Stimulated activated CD4-positive, alpha-beta T cell treated with anti-CD3 and anti-CD28 coated beads, Interleukin-1b, Interleukin-23, amount 100 ng/mL, for 48 hours (primary cell): ENCODE results near the gene ARL8A.
"Not testable (repeated sequence)": the region's sequence is repeated elsewhere in the genome, so short reads cannot be mapped to it uniquely, and the experiment has no call there.

Source experiments
- DNase-seq: peaks from one replicate; pipeline ENCODE4 v3.0.0-alpha.2; 2020

Gene ARL8A

DNA sequence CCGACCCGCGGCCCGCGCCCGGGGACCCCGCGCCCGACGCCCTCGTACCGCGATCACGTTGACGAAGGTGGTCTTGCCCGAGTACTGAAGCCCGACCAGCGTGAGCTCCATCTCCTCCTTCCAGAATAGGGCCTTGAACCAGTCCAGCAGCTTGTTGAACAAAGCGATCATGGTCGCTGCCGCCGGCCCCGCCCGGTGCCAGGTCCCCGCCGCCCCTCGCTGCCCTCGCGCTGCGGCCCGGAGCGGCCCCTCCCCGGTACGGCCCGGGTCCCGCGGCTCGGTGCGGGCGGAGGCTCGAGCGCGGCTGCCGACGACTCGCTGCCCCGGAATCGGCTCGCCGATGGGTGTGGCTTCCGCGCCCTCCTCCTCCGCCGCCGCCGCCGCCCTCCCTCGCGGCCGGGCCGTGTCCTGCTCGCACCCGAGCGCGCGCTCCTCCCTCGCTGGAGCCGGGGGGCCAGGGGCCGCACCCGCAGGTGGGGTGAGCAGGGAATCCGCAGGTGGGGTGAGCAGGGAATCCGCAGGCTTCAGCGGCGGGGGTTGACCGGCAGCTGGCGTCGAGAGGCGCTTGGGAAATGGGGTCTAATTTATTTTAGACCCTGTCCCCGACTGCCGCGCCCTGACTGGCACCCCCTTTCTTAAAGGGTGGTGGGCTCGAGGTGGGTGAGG is at the start of gene ARL8A:
Gene ARL8A, minus strand, starts transcription at position 336 of the 666 bp plus-strand sequence. Its CDS starts 165 bp downstream, at position 171.
- DNase-seq, result peak; percentile 66

DNA sequence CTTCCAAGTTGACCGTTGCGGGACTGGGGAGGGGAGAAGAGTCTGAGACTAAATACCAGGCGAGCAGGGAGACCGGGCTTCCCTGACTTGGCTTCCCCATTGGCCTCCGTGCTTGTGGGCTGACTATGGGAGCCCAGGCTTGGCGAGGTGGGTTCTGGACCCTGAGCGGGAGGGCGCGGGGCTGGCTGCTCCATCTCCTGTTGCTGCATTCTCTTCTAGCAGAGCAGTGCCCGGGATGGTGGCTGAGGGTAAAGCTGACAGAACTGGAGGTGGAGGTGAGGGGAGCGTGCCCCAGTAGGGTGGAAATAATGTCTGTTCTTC is 49.8 kb upstream of the ARL8A start:
- DNase-seq, result no peak

DNA sequence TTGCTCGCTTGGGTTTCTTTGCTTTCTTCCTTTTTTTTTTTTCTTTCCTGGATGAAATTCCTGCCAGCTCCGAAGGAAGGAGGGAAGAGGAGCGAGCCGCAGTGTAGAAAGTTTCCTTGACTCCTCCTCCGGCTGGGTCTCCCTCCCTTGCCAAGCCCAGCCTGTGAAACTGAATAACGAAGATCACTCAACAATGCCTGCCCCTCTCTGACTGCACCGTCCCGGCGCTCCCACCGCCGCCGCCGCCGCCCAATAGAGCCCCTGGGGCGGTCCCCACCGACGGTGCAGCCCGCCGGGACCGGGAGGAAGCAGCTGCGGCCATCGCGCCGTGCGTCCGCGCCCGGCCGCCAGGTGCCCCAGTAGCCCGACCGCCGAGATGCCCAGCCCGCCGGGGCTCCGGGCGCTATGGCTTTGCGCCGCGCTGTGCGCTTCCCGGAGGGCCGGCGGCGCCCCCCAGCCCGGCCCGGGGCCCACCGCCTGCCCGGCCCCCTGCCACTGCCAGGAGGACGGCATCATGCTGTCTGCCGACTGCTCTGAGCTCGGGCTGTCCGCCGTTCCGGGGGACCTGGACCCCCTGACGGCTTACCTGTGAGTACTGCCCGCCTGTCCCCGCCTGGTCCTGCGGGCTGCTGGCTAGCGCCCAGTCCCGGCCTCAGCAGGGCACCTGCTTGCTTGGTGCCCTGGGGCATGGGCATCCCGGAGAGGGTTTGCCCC is 49.2 kb upstream of the ARL8A start, which contains the start of gene LGR6:
Gene LGR6, plus strand, starts transcription at position 186 of the 714 bp plus-strand sequence. Its CDS starts 191 bp downstream, at position 377.
- DNase-seq, result no peak

DNA sequence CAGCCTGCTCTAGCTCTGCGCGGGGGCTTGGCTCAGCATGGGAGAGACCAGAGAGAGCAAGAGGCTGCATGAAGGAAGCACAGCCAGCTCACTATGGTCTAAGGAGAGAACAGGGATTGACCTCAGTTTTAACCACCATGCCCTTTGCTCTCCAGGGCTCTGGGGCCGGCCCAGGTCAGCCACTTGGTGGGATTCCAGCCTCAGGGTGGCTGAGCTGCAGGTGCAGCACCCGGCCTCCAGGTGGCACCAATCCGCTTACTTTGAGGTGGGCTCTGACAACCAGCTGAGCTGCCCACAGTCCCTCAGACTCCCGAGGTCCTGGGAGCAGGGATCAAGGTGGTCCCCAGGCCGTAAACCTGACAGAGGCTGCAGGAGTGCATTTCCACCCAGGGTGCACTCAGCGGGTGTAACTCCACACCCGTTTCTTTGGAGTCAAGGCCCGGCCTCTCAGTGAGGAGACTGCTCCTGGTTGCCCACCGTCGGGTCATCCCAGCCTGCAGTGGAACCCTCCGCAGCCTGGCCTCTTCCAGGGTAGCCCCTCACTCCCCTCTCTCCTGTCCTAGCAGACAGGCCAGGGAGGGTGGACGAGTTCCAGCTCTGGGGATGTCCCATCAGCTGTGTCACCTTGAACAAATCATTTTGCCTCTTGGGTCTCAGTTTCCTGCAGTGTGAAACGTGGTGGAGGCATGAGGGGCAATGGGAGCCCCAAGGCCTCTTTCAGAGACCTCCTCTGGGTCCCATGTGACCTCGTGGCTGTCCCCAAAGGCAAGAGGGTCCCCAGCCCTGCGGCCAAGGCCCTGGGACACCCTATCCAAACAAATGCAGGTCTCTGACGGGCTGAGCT is 48.5 kb upstream of the ARL8A start:
- peak; percentile 46 for DNase-seq

DNA sequence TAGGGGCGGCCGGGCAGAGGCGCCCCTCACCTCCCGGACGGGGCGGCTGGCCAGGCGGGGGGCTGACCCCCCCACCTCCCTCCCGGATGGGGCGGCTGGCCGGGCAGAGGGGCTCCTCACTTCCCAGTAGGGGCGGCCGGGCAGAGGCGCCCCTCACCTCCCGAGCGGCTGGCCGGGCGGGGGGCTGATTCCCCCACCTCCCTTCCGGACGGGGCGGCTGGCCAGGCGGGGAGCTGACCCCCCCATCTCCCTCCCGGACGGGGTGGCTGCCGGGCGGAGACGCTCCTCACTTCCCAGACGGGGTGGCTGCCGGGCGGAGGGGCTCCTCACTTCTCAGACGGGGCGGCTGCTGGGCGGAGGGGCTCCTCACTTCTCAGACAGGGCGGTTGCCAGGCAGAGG is 46.9 kb upstream of the ARL8A start:
- not testable (repeated sequence) for DNase-seq

DNA sequence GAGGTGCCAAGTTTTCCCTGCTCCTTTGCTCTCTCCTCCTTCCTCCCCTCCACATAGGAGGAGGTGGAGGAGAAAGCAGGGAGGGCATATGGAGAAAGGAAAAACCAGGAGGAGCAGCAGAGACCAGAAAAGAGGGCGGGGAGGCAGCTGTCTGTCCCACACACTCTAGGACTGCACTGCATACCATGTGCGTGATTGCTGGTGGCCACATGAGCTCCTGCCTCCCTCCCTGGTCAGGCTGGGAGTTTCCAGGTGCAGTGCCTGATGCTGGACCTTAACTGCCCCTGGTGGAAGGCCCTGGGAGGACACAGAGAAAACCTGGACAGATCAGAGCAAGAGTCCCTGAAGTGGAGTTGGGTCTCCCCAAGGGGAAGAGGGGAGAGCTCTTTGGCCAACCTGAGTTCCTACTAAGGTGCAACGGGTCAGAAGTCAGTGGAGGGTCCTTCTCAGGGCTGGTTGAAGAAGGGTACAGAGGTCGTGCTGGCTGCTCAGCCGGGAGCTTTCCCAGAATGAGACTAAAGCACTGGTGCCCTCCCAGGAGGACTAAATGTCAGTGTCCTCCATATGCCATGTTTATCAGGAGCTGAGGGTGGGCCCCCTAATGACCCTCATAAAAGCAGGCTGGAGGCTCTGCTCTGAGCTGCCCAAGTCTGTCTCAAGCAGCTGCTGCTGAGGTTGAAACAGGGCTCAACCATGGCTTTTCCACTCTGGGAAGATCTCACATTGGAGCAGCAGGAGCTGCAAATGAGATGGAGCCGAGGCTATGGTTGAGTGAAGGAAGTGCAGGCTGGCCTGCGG is 45.6 kb upstream of the ARL8A start:
- no peak for DNase-seq

DNA sequence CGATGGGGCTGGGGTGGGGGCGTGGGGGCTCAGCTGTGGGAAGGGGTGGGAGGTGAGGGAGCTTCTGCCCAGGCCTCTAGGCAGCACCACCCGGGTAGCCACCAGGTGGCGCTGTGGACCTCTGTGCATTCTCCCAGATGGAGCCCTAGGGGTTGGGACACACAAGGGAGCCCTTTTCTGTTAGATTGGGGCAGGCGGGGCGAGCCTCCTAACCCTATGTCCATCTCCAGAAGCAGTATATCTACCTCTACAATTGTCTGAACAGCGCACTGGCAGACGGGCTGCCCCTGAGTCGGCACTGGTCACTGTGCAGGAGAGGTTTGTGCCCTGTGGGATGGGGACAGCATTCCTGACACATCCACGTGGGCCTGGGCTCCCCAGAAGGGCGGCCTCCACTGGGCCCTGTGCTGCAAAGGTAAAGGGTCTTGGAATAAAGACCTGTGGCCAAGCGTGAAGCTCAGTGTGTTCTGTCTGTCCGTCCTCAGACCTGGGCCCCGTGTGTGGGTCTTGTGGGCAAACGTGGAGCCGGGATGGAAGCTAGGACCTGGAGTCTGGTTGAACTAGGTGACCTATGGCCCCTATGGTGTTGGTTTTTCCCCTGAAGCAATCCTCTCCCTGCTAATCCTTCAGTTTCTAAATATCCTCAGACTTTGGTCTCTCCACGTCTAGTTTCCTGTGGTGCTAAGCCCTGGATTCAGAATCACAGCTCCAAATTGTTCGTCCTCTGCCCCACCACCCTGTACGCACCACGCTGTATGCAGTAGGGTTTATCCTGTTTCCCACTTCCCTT is 44.7 kb upstream of the ARL8A start:
- peak; percentile 75 for DNase-seq

DNA sequence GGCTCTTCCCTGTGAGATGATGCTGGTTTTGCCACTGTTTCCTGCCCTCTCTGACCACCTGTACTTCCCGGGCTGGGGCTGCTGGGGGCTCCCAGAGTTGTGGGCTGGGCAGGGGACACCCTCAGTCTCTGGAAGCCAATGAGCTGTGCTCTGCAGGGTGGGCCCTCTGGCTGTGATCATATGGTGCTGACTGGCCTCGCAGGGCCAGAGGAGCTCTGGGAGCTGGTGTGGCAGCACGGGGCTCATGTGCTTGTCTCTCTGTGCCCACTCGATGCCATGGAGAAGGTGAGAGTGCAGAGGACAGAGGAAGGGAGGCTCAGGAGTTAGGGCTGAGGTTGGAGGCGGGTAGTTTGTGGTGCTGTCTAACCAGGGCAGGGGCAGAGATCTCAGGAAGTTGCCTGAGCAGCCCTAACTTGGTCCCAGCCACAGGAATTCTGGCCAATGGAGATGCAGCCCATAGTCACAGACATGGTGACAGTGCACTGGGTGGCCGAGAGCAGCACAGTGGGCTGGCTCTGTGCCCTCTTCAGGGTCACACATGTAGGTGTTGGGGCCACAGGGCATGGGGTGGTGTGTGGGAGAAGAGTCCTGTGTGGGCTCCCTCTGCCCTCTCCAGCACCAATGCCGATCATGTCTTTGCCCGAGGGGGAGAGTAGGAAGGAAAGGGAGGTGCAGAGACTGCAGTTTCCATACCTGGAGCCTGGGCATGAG is 43.3 kb upstream of the ARL8A start:
- no peak for DNase-seq

DNA sequence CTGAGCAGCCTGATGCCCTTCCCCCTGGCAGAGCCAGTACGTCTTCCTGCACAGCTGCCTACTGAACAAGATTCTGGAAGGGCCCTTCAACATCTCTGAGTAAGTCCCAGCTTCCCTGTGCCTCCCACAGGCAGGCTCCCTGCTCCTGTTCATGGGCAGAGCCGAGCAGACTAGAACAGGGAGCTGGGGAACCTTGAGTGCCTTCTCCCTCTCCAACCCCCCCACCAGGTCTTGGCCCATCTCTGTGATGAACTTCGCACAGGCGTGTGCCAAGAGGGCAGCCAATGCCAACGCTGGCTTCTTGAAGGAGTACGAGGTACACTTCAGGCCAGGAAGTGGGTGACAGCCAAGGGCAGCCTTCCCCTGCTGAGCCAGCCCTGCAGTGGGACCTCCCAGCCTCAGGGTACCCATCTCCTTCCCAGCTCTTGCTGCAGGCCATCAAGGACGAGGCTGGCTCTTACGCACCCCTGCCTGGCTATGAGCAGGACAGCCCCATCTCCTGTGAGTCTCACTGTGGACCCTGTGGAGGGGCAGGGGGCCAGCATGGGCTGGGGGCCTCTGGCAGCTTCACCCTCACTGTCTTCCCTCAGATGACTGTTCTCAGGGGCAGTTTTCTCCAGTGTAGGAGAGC is 42.6 kb upstream of the ARL8A start:
- DNase-seq, result no peak

DNA sequence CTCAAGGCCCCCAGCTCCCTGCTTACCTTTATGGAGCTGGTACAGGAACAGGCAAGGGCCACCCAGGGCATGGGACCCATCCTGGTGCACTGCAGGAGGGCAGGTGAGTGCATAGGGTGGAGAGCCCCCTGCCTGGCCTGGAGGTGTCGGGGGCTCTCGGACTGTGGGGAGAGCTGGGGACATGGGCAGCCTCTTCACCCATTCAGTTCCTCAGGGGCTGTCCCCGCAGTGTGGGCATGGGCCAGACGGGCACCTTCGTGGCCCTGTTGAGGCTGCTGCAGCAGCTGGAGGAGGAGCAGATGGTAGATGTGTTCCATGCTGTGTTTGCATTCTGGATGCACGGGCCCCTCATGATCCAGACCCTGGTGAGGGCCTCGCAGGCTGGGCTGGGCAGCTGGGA is 41.8 kb upstream of the ARL8A start:
- no peak for DNase-seq

DNA sequence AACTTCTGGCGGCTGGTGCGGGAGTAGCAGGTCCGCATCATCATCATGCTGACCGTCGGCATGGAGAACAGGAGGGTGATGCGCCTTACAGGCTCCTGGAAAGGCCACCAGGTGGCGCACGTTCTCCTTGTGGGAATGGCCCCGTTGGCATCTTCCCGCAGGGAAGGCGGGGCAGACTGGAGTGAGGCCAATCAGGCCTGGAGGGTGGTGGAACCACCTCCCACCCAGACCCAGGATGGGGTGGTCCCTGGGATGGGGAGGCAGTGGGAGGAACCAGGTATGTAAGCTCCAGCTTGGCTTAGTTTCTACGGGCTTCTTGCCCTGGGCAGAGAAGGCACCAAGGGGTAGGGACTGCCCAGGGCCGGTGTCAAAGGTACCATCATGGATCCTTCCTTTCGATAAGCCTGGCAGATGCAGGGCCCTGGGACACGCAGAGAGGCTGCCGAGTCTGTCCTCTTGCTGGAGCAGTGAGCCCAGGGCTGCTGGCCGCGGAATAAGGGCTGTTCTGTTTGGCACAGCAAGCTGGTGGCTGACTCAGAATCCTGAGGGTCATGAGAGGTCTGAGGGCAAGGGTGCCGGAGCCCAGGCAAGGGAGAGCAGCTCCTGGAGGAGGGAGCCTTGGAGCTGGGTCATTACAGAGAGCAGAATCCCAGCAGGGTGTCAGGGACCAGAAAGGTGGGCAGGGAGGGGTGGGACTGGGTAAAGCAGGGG is 40.4 kb upstream of the ARL8A start:
- peak; percentile 76 for DNase-seq

DNA sequence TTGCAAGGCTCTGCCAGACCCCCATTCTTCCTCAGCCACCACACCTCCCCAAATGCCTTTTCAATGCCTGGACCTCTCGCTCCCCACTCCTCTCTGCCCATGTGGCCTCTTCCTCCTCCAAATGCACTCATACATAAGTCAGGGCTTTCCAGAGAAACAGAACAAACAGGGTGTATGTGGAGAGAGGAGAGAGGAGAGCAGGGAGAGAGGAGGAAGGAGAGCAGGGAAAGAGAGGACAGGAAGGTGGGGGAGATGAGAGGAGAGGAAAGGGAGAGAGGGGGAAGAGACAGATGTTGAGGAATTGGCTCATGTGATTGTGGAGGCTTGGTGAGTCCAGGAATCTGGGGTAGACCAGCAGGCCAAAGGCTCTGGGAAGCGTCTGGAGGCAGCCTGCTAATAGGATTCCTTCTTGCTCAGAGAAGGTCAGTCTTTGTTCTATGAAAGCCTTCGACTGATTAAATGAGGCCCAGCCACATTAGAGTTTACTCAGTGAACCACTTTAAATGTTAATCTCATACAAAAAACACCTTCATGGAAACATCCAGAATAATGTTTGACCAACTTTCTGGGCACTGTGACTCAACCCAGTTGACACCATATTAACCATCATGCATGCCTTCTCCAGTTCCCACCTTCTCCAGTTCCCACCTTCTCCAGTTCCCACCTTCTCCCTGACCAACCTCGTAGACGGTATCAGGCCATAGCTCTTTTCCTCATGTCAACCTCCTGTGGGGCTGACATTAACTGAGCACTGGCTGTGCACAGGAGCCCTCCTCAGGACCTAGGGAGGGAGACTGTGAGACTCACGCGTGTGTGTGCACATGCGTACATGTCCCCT is 37.7 kb upstream of the ARL8A start:
- DNase-seq, result no peak

DNA sequence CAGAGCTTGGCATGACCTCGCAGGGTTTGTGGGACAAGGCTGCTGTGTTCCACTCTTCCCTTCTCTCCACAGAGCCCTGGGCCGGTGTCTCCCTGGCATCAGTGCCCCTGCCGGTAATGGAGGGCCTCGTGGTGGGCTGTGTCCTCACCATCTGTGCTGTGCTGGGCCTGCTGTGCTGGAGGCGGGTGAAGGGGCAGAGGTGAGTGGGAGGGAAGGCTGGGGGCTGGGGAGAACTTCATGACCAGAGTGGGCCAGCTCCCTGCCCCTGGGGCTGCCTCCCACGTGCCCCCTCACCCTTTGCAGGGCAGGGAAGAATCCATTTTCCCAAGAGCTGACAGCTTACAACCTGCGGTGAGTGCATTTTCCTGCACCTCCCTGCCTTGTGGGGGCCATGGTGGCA is 37.0 kb upstream of the ARL8A start:
- DNase-seq, result no peak

DNA sequence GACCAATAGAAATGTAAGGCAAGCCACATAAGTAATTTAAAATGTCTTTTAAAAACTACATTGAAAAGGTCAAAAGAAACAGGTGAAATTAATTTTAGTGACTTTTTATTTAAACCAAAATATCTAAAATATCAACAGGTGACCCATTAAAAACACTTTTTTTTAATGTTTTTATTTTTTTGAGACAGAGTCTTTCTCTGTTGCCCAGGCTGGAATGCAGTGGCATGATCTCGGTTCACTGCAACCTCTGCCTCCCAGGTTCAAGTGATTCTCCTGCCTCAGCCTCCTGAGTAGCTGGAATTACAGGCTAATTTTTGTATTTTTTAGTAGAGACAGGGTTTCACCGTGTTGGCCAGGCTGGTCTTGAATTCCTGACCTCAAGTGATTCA is 36.2 kb upstream of the ARL8A start:
- DNase-seq, result not testable (repeated sequence)

DNA sequence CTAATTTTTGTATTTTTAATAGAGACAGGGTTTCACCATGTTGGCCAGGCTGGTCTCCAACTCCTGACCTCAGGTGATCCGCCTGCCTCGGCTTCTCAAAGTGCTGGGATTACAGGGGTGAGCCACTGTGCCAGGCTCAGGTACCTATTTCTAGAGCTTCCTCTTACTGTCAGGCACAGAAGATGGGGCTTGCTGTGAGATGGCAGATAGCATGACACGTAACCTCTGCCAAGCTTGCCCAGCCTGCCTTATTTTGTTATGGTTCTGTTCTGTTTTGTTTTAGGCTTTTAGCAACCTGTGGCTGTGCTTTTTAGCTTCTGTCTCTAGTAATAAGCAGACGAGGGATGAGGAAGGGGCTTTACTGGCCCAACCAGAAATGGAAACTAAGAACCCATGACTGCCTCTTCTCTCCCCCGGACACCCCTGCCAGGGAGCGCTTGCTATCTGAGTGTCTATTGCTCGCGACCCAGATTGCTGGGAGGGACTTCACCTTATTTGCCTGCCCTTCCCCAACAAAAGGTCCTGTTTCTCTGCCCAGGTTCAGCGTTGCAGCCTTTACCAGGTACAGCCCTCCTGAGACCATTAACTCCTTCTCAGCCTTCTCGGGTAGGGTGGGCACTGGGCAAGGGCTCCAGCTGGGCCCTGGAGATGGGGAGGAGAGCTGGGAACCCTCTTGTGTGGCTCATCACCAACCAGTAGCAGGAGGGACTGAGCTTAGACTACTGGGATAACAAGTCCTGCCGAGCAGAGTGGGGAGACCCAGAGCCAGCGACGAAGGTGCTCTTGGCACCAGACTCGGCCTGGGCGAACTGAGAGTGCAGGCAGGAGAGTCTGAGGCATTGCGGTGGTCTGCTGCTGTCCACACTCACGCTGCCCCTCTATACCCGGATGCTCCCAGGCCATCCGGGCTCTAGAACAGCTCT is 35.6 kb upstream of the ARL8A start:
- no peak for DNase-seq

DNA sequence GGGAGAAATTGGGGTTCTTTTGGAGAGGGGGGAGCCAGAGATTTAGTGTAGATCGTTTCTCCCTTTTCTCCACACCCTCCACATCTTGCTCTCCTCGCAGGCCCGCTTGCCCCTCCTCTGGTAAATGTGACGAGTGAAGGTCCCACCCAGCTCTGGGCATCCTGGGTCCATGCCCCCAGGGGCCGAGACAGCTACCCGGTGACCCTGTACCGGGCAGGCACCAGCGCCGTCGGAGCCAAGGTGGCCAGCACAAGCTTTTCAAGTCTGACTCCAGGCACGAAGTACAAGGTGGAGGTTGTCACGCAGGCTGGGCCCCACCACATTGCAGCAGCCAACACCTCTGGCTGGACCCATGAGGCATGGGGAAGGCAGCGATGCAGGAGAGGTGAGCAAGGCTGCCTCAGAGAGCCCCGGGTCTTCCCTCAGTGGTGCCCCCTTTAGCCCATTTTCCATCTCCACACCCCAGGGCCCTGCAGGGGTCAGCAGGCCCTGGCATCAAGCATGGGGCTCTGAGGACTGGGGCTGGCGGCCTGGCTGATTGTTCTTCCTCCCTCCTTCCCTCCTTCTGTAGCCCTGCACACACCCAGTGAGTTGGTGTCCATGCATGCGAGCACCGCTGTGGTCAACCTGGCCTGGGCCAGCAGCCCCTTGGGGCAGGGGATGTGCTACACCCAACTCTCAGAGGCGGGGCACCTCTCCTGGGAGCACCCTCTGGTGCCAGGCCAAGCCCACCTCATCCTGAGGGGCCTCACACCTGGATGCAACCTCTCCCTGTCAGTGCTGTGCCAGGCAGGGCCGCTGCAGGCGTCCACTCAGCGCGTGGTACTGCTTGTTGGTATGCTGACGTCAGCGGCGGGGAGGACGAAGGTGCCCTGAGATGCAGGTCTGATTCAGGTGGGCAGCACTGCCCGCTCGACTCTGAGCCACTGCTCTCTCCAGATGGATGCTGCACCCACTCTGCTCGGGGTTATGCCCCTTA is 32.7 kb upstream of the ARL8A start:
- DNase-seq, result no peak

DNA sequence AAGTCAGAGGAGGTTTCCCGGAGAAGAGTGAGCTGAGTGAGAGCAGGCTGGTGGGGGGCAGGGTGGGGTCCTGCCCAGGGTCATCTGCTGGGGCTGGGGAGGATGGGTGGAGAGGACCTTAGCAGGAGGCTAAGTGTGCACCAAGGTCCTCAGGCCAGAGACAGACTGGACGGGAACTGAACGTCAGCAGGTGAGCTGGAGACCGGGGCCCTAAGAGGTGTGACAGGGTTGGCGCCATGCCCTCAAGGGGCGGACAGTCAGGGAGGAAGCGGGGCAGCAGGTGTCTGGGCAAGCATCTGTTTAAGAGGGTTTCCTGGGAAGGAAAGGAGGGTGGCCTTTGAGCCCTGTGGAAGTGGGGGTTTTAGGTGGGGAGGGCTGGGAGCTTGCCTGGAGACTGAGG is 29.5 kb upstream of the ARL8A start:
- DNase-seq, result no peak
